COR-L47 (cell line): ENCODE results near the gene PIEZO2.

Experiments used
- DNase-seq: peaks from one replicate; lab custom pipeline; 2025; lab: John Stamatoyannopoulos, UW

The PIEZO2 gene

DNA sequence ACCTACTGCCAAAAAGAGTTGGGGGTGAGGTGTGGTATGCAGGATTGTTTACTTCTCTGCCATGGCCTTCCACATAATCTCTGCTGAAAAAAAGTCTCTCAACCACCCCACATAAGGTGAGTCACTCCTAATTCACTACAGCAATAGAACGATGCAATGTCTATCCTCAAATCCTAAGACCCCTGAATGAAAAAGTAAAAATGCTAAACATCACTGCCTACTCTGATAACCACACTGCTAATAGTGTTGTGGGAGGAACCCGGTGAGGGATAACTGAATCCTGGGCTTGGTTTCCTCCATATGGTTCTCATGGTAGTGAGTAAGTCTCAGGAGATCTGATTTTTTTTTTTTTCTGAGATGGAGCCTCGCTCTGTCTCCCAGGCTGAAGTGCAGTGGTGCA, 252.5 kb downstream of the PIEZO2 start:
- no peak for DNase-seq

DNA sequence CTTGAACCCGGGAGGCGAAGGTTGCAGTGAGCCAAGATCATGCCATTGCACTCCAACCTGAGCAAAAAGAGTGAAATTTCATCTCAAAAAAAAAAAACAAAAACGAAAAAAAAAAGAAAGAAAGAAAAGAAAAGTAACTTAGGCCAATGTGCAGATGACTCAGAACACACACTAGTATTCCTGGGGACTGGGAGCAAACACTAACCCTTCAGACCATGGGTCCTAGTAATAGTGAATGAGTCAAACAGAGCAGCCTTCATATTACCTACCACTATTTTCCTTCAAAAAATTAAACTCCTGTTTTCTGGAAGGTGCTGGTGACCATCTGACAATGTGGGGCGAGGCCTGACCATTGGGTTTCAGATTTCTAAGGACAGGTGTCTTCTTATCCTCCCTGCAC, 253.4 kb downstream of the PIEZO2 start:
- no peak for DNase-seq

DNA sequence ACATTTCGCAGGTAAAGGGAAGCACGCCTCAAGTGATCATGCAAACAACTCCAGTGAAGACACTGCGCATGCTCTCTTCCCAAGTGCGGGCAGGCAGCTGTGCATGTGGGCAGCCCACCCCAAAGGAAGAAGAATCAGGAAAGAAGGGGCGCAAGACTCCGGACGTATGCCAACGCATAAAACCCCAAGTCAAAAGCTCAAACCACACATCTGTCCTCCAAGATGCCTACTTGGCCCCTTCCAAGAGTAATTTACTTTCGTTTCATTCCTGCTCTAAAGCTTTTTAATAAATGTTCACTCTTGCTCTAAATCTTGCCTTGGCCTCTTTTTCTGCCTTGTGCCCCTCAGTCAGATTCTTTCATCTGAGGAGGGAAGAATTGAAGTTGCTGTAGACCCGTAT, 254.9 kb downstream of the PIEZO2 start:
- DNase-seq, result no peak

DNA sequence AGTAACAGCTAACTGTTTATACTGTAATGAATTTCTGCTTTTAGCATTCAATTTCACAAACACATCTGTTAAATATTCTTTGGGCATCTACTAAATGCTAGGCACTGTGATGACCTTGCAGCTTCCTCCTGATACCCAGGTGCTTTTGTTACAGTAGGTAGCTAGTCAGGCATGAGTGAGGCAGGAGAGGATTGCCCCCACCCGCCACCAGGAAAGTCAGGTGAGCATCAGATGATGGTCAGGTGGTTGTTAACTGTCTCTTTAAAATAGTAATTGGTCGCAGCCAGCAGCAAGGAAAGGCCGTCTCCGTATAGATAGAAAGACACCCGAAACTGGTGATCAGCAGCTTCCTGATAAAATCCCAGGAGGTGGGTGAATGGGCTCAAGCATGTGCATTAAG, 255.6 kb downstream of the PIEZO2 start:
- DNase-seq, result no peak

DNA sequence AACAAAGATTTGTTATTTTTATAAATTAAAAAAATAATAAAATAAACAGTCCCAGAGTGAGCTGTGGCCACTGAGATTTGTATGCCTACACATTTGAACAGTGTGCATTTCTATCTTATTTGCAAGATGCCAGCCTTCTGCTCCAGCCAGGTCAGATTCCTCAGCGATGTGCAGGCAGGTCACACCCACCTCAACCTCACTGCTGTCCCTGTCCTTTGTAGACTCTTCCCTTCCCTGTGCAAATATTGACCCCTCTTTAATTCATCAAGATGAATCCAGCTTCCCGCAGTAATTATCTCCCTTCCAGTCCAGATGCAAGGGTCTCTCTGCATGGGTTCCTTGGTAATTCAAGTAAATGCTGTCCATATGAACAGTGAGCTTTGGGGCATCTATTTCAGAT, 256.2 kb downstream of the PIEZO2 start:
- no peak for DNase-seq

DNA sequence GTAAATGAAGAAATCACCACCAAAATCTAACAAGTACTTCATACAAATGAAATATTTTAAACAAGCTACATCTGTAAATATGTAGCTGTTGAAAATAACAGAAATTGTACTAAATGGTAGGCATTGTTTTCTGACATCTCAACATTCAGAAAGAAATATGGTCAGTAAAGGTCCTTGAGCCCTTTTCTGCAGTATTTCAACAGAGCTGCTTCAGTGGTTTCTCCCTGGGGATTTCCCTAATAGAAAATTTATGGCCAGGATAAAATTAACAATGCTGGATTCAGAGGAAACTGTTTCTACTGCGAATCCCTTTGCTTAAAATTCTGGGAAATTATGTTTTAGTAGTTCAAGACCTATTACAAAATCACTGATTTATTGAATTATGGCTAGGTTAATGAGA, 256.6 kb downstream of the PIEZO2 start:
- DNase-seq, result no peak

DNA sequence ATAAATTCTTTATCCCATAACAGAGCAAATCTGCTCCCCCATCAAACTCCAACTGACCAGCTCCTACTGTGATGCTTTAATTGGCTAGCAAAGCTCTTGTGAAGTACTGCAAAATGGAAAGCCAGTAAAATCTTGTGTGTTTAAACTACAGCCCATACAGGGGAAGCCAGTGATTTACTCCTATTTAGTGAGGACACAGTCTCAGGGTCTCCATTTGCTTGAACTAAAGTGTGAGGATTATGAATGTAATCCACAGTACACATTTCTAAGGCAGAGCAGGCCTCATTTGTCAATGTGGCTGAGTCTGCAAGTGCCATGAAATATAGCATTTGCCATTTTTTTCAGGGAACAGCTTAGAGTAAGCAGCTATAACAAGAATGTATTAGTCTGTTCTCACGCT, 259.3 kb downstream of the PIEZO2 start:
- no peak for DNase-seq

DNA sequence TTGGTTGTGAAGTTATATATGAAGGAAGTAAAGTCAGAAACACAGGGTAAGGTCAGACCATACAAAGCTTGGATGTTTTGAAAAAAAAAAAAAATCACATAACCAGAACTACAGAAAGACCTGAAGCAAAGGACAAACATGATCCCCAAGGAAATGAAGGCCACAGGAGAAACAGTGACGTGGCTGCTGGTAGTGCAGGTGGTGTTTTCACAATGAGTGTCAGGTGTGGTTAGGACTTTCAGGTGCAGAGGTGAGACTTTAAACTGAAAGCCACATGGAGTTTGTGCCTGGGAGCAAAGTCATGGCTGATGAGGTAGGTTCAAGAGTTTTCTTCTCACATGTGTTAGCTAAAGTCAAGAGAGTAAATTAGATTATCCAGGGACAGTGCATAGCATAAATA, 270.7 kb downstream of the PIEZO2 start:
- no peak for DNase-seq

DNA sequence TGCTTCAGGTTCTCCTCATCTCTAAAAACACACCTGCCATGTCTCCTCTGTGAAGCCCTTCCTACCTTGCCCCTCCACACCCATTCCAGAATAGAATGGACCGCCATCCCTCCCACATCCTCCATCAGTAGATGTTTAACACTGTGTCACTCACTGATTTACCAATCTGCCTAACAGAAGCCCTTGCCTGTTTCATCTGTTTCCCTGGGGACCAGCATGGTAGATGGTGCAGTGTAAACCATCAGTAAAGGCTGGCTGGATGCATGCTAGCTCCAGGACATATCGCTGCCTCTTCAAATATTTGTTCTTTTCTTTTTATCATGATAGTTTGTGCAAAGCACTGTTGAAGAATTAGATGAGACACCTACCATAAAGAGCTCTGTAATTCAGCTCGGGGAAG, 271.4 kb downstream of the PIEZO2 start:
- DNase-seq, result no peak

DNA sequence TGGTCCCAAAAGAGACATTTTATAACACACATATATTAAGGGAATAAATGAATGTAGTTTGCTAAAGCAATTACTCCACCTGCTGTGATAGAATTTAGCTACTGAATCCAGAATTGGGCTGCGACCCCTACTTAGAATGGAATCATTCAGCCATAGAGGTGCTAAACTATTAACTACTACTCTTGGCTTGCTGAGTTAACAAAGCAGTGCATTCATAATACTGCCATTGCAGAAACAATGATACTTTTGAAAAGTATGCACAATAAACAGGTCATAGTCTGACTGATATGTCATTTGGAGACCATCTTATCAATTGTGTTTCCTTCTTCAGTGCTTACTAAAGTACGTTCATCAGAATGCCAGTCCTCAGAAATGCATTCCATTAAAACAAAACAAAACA, 273.6 kb downstream of the PIEZO2 start:
- no peak for DNase-seq

DNA sequence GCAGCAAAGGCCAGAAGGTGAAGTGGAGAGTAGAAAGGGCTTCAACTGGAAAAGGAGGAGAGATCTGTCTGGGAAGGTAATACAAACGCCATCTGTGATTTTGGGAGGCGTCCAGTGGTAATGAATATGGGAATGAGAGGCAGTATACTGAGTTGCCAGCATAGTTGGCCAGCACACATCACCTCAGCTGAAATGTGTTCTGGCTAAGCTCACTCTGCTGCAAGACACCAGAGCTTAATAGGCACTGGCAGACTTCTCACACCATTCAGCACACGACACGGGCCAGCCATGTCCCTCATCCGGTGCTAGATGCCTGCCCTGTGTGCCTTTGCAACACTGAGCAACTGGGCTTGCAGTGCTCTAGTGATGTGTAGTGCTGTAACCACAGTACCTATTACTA, 277.1 kb downstream of the PIEZO2 start:
- no peak for DNase-seq

DNA sequence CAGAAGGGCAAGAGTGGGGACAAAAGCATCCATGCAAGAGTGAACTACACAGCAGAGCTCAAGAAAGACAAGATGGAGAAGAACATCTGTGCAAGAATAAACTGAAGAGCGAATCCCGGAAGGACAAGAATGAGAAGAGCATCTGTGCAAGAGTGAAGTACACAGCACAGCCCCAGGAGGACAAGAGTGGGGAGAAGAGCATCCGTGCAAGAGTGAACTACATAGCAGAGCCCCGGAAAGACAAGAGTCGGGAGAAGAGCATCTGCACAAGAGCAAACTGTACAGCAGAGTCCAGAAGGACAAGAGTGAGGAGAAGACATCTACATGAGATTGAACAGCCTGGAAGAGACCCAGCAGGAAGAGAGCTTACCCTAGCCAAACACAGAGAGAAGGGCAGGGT, 284.6 kb downstream of the PIEZO2 start:
- no peak for DNase-seq

DNA sequence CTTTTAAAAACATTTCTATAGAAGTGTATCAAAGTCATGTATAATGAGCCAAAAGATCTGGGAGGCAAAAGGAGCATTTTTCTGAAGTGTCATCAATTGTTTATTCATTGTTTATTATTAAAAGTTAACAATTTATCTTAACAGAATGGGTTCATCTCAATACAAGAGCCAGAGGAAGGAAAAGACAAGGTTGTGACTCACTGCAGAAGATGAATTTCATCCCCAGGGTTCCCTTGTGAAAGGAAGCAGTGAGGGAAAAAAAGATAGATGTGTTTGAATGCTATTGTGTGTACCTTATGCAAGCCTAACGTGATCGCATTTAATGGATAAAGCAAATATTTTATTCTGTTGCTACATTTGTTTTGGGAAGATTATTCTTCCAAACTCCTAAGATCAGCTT, 286.3 kb downstream of the PIEZO2 start:
- no peak for DNase-seq

DNA sequence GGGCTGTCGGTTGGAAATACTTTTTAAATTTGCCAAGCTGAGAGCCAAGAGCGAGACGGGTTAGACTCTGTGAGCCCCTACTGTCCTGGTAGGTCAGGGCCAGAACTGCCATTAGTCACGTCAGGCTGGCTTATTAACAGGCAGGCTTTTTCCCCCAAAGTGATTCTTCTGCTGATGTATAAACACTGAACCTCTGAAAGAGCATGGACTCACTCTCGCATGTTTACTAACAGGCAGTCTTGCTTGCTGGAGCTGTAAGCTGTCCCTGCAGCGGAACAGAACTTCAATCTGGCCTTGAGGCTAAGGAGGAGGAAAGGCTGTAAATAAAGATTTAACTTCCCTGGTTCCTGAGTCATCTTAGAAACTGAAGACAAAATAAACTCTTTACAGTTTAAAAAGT, 288.4 kb downstream of the PIEZO2 start:
- no peak for DNase-seq

DNA sequence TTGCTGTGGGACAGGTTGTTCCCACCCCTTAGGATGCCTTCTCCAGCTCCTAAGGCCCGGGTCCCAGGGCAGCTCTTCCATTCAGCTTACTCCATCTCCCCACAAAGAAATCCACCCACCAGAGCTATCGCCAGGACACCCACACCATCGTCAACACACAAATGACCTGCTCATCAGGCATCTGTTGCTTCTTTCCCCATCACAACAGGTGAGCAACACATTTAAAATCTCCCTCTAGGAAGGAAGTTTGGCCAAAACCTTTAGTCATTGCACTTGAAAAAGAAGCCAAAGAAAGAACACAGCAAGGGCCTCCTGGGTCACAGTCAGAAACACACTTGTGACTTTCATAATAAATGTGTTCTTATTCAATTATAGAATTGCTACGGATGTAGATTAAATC, 289.0 kb downstream of the PIEZO2 start:
- DNase-seq, result no peak

DNA sequence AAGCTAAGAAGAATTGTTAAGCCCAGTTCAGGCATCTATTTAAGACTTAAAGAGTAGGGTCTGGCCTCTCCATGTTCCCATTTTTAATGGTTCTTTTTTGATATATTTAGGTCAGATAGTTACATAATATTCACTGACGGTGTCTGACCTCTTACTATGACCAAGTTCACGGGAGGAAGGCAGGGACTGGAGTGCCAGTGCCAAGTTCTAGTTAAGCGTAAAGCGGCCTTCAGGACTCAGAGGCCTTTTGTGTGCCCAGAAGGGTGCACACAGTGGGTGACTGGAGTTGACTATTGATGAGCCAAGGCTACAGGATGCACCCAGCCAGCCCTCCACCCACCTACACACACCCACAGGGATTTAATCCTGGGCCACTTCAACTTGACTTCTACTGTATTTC, 290.9 kb downstream of the PIEZO2 start:
- DNase-seq, result no peak

DNA sequence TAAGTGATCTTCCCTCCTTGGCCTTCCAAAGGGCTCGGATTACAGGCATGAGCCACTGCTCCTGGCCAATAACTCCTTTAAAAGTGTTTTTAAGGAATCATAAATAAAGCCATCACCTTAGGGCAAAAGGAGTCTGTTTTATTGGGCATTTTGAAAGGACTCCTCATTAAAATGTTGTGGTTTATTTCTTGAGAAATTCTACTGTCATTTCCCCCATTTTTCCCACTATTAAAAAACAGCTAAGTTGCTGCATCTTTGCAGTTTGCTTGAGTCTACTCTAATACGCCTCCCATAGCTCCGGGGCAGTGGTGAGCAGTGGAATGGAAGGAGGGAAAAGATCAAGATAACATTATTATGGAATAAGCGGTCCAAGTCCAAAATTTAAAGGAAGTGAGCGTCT, 293.2 kb downstream of the PIEZO2 start:
- no peak for DNase-seq

DNA sequence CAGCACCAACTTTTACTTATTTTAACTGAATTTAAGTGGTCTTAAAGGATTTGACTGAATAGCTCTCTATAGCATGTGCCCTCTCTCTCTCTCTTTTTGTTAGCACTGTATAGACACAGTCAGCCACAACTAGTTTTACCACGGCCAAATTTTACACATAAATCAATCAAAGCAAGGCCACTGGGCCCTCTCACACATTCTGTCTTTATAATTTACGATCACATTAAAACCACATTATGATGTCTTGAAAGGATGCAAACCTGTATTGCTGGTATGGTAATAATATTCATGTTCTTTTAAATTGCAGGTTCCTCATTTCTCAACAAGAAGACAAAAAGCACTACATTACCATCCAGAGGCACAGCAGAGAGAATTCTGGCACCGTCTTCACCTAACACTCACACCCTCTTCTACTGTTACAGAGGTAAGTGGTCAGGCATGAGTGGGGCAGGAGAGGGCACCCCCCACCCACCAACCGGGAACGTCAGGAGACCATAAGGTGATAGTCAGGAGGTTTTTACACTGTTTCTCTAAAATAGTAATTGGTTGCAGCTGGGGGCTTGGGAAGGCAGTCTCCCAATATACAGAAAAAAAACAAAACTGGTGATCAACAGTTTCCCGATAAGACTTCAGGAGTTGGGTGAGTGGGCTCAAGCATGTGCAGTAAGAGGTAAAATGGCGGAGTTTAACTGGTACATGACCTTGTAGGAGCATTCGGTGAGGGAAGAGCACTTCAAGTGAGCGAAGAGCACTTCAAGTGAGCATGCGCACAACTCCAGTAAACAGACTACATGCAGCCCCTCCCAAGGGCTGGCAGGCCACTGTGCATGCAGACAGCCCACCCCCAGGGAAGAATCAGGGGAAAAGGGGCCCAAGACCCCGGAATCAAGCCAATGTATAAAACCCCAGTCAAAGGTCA, 296.7 kb downstream of the PIEZO2 start:
- no peak for DNase-seq

DNA sequence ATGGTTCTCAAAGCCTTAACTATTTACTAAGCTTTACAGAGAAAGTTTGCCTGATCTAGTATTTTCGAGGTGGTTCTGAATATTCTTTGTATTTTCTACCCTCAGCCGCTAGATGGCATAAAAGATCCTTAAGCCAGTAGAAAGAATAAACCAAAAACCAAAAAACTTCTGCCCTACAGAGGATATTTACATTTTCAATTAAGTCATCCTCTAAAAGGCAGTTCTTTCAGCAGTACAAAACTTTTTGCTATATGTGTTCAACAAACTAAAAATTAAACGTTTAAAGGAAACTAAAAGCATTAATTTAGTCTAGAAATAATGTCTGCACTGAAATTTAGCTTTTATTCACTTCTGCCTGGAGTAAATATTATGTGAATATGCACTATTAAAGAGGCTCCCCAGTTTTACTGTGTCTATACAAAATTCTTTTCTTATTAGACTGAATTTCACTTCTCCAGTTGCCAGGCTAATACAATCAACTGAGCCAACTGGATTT, 297.5 kb downstream of the PIEZO2 start:
- peak; percentile 22 for DNase-seq

DNA sequence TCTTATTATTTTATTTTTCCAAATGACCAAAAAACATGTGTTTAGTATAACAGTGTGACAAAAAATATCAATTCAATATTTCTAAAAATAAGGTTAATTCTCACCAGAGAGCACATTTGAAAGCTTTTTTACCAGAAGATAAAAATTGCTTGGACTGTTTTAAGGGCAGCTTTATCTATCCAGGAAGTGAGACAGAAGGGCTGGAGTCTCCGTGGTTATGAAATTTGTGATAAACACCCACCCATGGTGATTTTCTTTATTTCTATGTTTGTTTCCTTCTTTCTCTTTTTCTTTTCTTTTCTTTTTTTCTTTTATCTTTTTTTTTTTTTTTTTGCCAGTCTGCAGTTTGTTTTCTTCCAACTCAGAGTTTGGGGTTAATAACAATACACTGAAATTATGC, 298.5 kb downstream of the PIEZO2 start:
- no peak for DNase-seq

DNA sequence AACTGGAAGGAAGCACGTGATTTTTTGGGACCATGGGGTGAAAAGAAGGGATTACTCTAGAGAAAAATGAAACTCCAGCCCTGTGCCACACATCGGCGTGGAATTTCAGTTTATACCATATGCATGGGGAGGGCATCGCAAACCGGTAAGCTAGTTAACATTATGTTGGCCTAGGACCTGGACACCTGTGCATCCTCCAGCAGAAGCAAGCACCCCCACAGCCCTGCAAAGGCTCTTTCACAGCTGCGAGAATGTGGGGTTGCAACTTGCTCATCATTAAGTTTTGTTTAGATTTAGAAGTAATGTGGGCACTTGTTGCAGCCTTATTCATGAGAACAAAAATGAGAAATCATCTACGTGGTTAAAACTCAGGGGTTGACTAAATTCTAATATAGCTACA, 299.2 kb downstream of the PIEZO2 start:
- DNase-seq, result no peak

DNA sequence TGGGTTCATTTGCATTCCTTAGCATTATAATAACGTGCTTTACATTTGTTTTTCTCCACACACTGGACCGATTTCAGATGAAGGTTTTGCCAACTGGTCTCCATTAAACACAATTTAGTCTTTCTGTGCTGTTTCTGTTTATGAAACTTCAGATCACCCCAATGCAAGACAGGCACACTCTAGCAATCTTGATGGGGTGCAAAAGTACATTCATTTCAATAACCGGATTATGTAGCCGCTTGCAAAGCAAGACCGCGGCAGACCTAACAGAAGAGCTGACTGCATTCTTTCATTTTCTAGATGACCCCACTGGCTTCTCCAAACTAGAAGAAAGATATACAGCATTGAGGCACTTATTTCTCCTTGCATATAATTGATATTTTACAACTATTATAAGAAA, 301.5 kb downstream of the PIEZO2 start:
- DNase-seq, result no peak

DNA sequence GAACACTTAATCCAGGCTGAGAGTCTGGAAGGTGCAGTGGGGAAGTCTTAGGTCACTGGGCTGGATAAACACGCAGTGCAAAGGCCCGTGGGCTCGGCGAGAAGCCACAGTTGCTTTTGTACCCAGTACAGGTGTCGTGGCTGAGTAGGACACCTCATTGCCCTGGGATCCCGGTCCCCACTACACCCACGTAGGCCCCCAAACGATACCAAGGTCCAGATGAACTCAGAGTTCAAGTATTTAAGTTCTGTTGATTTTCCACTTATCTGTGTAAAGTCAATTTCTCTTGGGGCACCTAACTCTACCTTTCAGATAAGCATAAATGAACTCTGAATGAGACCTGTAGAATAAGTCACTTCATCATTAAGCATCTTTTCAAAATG, 302.0 kb downstream of the PIEZO2 start:
- DNase-seq, result no peak
